ENCODE data around the gene PGD. TPM values are rescaled to one million over a fixed set of nuclear protein-coding genes. Genes with fewer than 3 reads are reported as not detected.

The PGD gene
- polyA plus RNA-seq, 1 experiment, result 155 TPM

DNA sequence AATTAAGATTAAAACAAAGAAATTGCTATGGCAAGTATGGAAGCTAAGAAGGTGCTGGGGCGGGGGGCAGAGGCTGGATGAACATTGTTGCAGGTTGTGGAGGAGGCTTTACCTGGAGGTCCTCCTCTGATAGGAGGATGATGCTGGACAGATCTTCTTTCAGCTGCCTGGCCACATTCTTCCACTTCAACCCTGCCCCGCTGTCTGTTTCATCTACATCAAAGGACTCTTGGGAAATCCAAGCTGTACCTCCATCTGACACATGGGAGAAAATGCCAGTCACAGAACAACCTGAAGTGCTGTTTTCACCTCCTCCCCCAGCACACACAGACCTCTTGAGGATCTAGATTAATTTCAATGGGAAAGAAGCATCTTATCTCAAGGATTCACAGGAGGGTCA, 68.2 kb downstream of the PGD start:
- no peaks in the 10 kb centered on the region for H3K27me3 ChIP-seq (ENCODE audit: control insufficient read depth, insufficient read depth, low read length)
- ChIA-PET POLR2A (no interaction called here), CTCF (interaction anchor here (0.7 kb wide), 2 partner anchors 139 to 499 kb away, joined by 3 read pairs; no protein-coding TSS in a partner anchor)
- H3K4me3 ChIP-seq (ENCODE audit: low read depth, low read length), result no peak overlapping the region
- no peaks in the 10 kb centered on the region; the same call in 1 of the 2 replicates for H3K9me3 ChIP-seq (ENCODE audit: control insufficient read depth, insufficient read depth, low read length)
- no peak for DNase-seq (ENCODE audit: low read depth, low spot score)
- H3K27ac ChIP-seq (ENCODE audit: low read depth, low read length), result no peak overlapping the region
- no peak for TF ChIP-seq CTCF (IDR thresholded peaks at IDR 0.05; ENCODE audit: low read depth, low read length)

DNA sequence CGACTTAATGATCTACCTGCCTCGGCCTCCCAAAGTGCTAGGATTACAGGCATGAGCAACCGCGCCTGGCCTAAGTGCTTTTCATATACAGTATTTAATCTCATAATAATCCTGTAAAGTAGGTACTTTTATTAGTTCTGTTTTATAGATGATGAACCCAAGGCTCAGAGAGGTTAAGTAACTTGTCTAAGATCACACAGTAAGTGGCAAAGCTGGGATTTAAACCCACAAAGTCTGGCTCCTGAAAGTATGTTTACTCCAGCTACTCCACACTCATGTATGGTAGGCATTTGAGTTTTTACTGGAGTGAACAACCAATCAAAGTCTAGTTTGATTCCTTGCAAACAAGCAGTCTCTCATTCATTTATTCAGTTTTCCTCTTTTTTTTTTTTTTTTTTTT, 71.2 kb downstream of the PGD start:
- no peaks in the 10 kb centered on the region; the same call in 1 of the 2 replicates for H3K9me3 ChIP-seq (ENCODE audit: control insufficient read depth, insufficient read depth, low read length)
- no peak overlapping the region for H3K27ac ChIP-seq (ENCODE audit: low read depth, low read length)
- no peak for TF ChIP-seq CTCF (IDR thresholded peaks at IDR 0.05; ENCODE audit: low read depth, low read length)
- POLR2A ChIA-PET, result interaction anchor here (0.6 kb wide), 1 partner anchor 84 kb away, joined by 7 read pairs; no protein-coding TSS in a partner anchor
- CTCF ChIA-PET, result no interaction called here
- no peaks in the 10 kb centered on the region for H3K27me3 ChIP-seq (ENCODE audit: control insufficient read depth, insufficient read depth, low read length)
- no peak overlapping the region for H3K4me3 ChIP-seq (ENCODE audit: low read depth, low read length)
- no peak for DNase-seq (ENCODE audit: low read depth, low spot score)

Other genes starting within 250 kb of the PGD start
- 25.0 and 26.9 TPM in 2 replicates for gene KIF1B, start 188.5 kb upstream of the PGD start, polyA plus RNA-seq (2011; rRNA removed)
- gene CENPS, start 31.4 kb downstream of the PGD start, polyA plus RNA-seq (2011; rRNA removed), result 10.5 and 11.4 TPM in 2 replicates
- not detected in 2 replicates for gene CORT, start 51.0 kb downstream of the PGD start, polyA plus RNA-seq (2011; rRNA removed)
- 33.6 and 35.3 TPM in 2 replicates for gene DFFA, start 73.5 kb downstream of the PGD start, polyA plus RNA-seq (2011; rRNA removed)
- 6.6 and 7.7 TPM in 2 replicates for gene PEX14, start 75.9 kb downstream of the PGD start, polyA plus RNA-seq (2011; rRNA removed)